NT2/D1 (cell line): ENCODE measurements around the gene VRK1.

ENCODE experiments used
- DNase-seq: peaks from one replicate; pipeline ENCODE4 v3.0.0-alpha.2; 2011; ENCODE audit warnings: low read depth, low spot score
- H3K27me3 ChIP-seq: 2 replicates; pipeline ENCODE4 v1.6.0; 2011; ENCODE audit warnings: mild to moderate bottlenecking; ENCODE audit not compliant: insufficient read length, insufficient read depth
- H3K36me3 ChIP-seq: 2 replicates; pipeline ENCODE4 v1.6.1; 2011; ENCODE audit warnings: mild to moderate bottlenecking, low read length, mixed read lengths; ENCODE audit not compliant: insufficient read depth, insufficient read length
- H3K4me1 ChIP-seq: 2 replicates; pipeline ENCODE4 v1.5.1; 2011; ENCODE audit not compliant: insufficient read depth, insufficient read length
- H3K4me3 ChIP-seq: 2 replicates; pipeline ENCODE4 v1.5.1; 2011; ENCODE audit warnings: low read depth; ENCODE audit not compliant: insufficient read length
- H3K9ac ChIP-seq: 2 replicates; pipeline ENCODE4 v1.6.0; 2011; ENCODE audit warnings: low read depth; ENCODE audit not compliant: insufficient read length
- H3K9me3 ChIP-seq: 2 replicates; pipeline ENCODE4 v1.5.1; 2011; ENCODE audit warnings: mild to moderate bottlenecking, low read length; ENCODE audit not compliant: insufficient read depth
- SUZ12 ChIP-seq: IDR thresholded peaks from 2 replicates; pipeline ENCODE4 v1.6.1; 2011; ENCODE audit not compliant: insufficient read length, insufficient read depth; ENCODE audit errors: extremely low read depth
- YY1 ChIP-seq: IDR thresholded peaks from 2 replicates; pipeline ENCODE4 v1.6.1; 2011; ENCODE audit not compliant: insufficient read length, insufficient read depth
- ZNF274 ChIP-seq: IDR thresholded peaks from 2 replicates; pipeline ENCODE4 v1.6.1; 2011; ENCODE audit warnings: mild to moderate bottlenecking, low read depth, low read length

Gene VRK1

GRCh38 chr14:96839251-96839650 is 42.1 kb downstream of the VRK1 start:
- Histone ChIP-seq H3K9me3 (no peaks in the 10 kb centered on the region; the same call in 1 of the 2 replicates), H3K9ac (no peak overlapping the region), H3K4me3 (no peak overlapping the region), H3K36me3 (peaks cover 37% of the 10 kb centered on the region), H3K27me3 (no peaks in the 10 kb centered on the region), H3K4me1 (no peaks in the 10 kb centered on the region)
- DNase-seq, result no peak
- no peak for TF ChIP-seq SUZ12
- TF ChIP-seq ZNF274, result no peak
- no peak for TF ChIP-seq YY1

GRCh38 chr14:96843137-96843536 is 46.0 kb downstream of the VRK1 start:
- Histone ChIP-seq H3K4me1 (no peaks in the 10 kb centered on the region), H3K27me3 (no peaks in the 10 kb centered on the region), H3K9ac (no peak overlapping the region), H3K36me3 (peaks cover 23% of the 10 kb centered on the region), H3K9me3 (no peaks in the 10 kb centered on the region; the same call in 1 of the 2 replicates), H3K4me3 (no peak overlapping the region)
- TF ChIP-seq SUZ12 (no peak), ZNF274 (no peak), YY1 (no peak)
- no peak for DNase-seq

DNA sequence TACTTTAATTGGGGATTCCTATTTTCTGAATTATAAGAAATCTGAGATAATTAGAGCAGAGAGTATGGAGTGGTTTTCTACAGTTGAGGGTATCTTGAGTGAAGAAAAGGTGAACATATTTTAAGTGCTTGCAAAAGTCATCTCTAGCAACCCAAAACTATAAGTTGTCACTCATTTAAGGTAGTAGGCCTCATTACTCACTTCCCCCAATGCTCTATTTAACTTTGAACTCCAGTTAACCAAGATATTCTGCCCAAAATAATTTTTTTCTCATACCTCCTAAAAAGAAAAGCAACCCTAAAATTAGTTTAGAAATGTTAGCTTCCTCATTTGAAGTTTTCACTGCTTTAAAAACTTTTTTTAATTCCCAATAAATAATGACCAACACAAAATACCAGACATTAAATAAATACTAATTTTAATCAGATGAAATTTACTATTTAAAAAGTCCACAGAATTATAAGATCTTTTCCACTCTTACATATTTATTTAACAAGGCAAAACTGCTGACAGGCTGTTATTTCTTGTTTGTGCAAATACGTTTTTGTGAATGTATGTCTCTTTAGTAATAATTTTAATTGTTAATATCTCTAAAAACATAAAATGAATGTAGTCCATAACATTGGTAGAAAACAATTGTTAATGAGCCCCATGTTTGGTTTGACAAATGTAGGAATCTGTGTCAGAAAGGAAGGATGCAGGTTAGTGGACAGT is 47.8 kb downstream of the VRK1 start:
- Histone ChIP-seq H3K9me3 (no peaks in the 10 kb centered on the region), H3K9ac (no peak overlapping the region), H3K27me3 (no peaks in the 10 kb centered on the region), H3K36me3 (peaks cover 33% of the 10 kb centered on the region), H3K4me3 (no peak overlapping the region), H3K4me1 (no peaks in the 10 kb centered on the region)
- DNase-seq, result no peak
- TF ChIP-seq YY1 (no peak), ZNF274 (no peak), SUZ12 (no peak)

DNA sequence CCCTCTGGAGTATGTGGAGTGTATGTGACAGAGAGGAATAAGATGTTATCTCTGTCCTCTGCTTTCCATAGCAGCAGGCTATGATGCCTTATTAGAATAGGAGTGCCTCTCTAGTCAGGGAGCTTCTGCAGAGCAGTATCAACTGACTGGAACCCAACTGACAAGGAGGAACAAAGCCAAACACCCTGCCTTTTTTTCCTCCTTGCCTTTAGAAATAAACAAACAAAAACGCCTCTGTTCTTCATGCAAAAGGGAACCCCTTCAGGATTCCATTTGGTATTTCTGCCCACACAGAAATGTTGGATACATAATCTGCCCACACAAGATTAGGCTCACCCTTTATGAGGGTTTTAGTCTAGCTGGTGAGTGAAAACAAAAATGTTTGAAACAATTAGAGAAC is 50.3 kb downstream of the VRK1 start:
- peaks cover 31% of the 10 kb centered on the region for H3K36me3 ChIP-seq
- H3K27me3 ChIP-seq, result no peaks in the 10 kb centered on the region
- no peak overlapping the region for H3K4me3 ChIP-seq
- no peak for DNase-seq
- no peaks in the 10 kb centered on the region for H3K4me1 ChIP-seq
- no peaks in the 10 kb centered on the region for H3K9me3 ChIP-seq
- no peak overlapping the region for H3K9ac ChIP-seq
- TF ChIP-seq SUZ12, result no peak

DNA sequence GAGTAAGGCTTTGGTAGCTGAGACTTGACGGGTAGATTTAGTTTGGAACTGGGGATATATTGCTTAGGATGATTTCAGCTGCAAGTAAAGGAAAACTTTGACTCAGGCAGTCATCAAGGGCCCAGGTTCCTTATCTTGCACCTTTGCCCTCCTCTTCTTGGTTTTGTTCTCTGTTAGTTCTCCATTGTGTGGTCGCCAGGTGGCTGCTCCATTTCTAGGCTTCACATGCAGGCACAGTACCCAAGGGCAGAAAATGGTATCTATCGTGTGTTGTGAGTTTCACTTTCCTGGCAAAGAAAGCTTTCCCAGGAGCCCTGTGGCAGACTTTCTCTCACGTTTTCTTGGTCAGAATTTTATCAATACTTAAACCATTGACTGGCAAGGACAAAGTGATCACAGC is 50.8 kb downstream of the VRK1 start:
- Histone ChIP-seq H3K4me1 (no peaks in the 10 kb centered on the region), H3K9ac (no peak overlapping the region), H3K4me3 (no peak overlapping the region), H3K36me3 (peaks cover 33% of the 10 kb centered on the region), H3K27me3 (no peaks in the 10 kb centered on the region), H3K9me3 (no peaks in the 10 kb centered on the region)
- TF ChIP-seq YY1 (no peak), SUZ12 (no peak), ZNF274 (no peak)
- no peak for DNase-seq

GRCh38 chr14:96849733-96850132 is 52.6 kb downstream of the VRK1 start:
- TF ChIP-seq ZNF274 (no peak), YY1 (no peak), SUZ12 (no peak)
- Histone ChIP-seq H3K9me3 (no peaks in the 10 kb centered on the region), H3K27me3 (no peaks in the 10 kb centered on the region), H3K36me3 (peaks cover 45% of the 10 kb centered on the region), H3K4me3 (no peak overlapping the region), H3K9ac (no peak overlapping the region), H3K4me1 (no peaks in the 10 kb centered on the region)
- DNase-seq, result no peak

DNA sequence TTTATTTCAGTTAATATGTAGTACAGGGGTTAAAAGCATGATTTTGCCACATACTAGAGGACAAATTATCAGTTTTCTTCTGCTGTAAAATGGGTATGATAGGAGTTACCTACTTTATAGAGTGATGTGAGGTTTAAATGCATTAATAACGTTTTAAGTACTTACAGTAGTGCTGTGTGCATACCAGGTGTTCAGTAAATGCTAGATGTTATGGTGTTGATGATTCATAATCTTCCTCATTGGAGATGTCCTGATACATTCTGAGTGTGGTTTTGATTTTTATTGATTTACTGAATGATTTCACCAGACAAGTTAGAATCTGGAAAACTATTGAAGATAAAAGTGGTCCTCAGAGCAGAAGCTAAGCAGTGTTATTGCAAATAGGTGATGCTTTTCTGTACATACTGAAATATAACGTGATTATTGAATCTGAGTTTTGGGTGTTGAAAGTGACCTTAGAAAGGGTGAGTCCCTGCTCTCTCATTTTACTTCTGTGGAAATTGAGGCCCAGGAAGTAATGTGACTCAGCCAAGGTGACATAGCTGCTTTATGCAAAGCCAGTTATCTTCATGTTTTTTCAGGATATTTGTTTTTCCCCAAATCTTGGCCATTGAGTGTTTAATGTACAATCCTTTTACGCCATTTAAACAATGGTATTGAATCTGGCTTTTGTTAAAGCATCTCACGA is 54.7 kb downstream of the VRK1 start:
- no peak overlapping the region for H3K4me3 ChIP-seq
- peaks cover 52% of the 10 kb centered on the region for H3K36me3 ChIP-seq
- TF ChIP-seq SUZ12 (no peak), YY1 (no peak), ZNF274 (no peak)
- H3K27me3 ChIP-seq, result no peaks in the 10 kb centered on the region
- H3K9ac ChIP-seq, result no peak overlapping the region
- no peaks in the 10 kb centered on the region for H3K9me3 ChIP-seq
- DNase-seq, result no peak
- H3K4me1 ChIP-seq, result no peaks in the 10 kb centered on the region
